Small intestine (tissue), 7 donors: Measurements from ENCODE around the gene NUAK1. TPM values are rescaled to one million over a fixed set of nuclear protein-coding genes. Genes with fewer than 3 reads are reported as not detected.

Experiments used
- DNase-seq, 2 donors: peaks; one replicate each; pipeline versions ENCODE4 v3.0.0 to v3.0.0-alpha.2; 2013
- FAIRE-seq: peaks from 2 replicates; lab custom pipeline; 2012; peaks lifted over from hg19 to GRCh38; lab: Jason Lieb, UNC
- H3K27ac ChIP-seq, 3 donors: one replicate each; pipeline ENCODE4 v1.5.1; 2013; ENCODE audit warnings: low read length in 2 of 3, mild to moderate bottlenecking in 2 of 3, control low read depth in 1 of 3, inconsistent platforms in 1 of 3, low read depth in 1 of 3, moderate library complexity in 1 of 3
- H3K27me3 ChIP-seq, 3 donors: one replicate each; pipeline ENCODE4 v1.6.1; 2013; ENCODE audit warnings: low read length in 3 of 3, inconsistent platforms in 1 of 3; ENCODE audit not compliant: control insufficient read depth in 3 of 3, insufficient read depth in 3 of 3
- H3K36me3 ChIP-seq, 3 donors: one replicate each; pipeline ENCODE4 v1.6.1; 2013; ENCODE audit warnings: low read length in 3 of 3, inconsistent platforms in 1 of 3, low read depth in 1 of 3, mild to moderate bottlenecking in 1 of 3, moderate library complexity in 1 of 3; ENCODE audit not compliant: control insufficient read depth in 3 of 3, insufficient read depth in 2 of 3
- H3K4me1 ChIP-seq, 3 donors: one replicate each; pipeline ENCODE4 v1.6.1; 2013; ENCODE audit warnings: low read length in 2 of 3, inconsistent platforms in 1 of 3, low read depth in 1 of 3, mild to moderate bottlenecking in 1 of 3, moderate library complexity in 1 of 3; ENCODE audit not compliant: control insufficient read depth in 3 of 3, insufficient read depth in 2 of 3
- H3K4me3 ChIP-seq, 3 donors: one replicate each; pipeline ENCODE4 v1.5.1; 2013; ENCODE audit warnings: low read length in 3 of 3, control low read depth in 1 of 3, inconsistent platforms in 1 of 3, low read depth in 1 of 3, mild to moderate bottlenecking in 1 of 3, moderate library complexity in 1 of 3
- H3K9me3 ChIP-seq, 2 donors: one replicate each; pipeline ENCODE4 v1.6.1; 2013; ENCODE audit warnings: low read depth in 1 of 2, low read length in 1 of 2; ENCODE audit not compliant: control insufficient read depth in 2 of 2, insufficient read depth in 1 of 2
- WGBS, 3 donors: extraction: QIAGEN DNeasy Blood & Tissue Kit; methylation state at CpG; one replicate each; pipeline ENCODE4 v1.1.7; 2013; 5-methylcytosine and 5-hydroxymethylcytosine counted together
- polyA plus RNA-seq, 4 donors: library from polyadenylated mRNA; stranded (reverse) in 3 of 4; unstranded in 1 of 4; fragments of 200-250 nt in 3 of 4; fragments of 120-200 nt in 1 of 4; gene quantifications; one replicate each; pipeline versions ENCODE4 v1.2.1 to v1.2.3, GENCODE V29; 2013
- donor health status: healthy with polysubstance abuse.
- donor health status: control.
- donor health status: control.
- donor health status: Bipolar disorder and iron deficiency.
- donor health status: healthy.

Gene NUAK1
- polyA plus RNA-seq, 4 donors: 0.67 to 4.8 (median 1.5) TPM

DNA sequence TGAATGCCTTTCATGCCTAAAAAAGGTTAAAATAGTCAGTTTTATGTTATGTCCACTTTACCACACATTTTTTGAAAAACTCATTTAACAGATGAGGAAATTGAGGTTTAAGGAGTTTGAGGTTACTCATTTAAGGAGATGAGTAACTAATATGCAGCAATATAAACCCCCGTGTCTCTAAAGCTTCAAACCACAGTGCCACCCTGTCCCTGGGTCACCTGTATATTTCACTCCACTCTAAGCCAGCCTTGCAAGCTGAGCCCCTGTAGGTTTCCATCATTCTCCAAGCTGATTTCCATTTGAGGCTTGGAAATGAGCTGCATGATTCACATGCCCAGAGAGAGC is 64.4 kb downstream of the NUAK1 start:
- no peaks in the 10 kb centered on the region for H3K36me3 ChIP-seq
- peaks cover 0 to 4% (median 0%) of the 10 kb centered on the region in 3 donors for H3K4me1 ChIP-seq
- no peak overlapping the region for H3K27ac ChIP-seq
- 50 to 71% (median 57%) methylated on average over 1 of the region's 1 CpG for WGBS, 3 donors
- DNase-seq (no peak), FAIRE-seq (no peak)
- H3K9me3 ChIP-seq: no peaks in the 10 kb centered on the region
- H3K27me3 ChIP-seq: no peaks in the 10 kb centered on the region
- no peak overlapping the region for H3K4me3 ChIP-seq

DNA sequence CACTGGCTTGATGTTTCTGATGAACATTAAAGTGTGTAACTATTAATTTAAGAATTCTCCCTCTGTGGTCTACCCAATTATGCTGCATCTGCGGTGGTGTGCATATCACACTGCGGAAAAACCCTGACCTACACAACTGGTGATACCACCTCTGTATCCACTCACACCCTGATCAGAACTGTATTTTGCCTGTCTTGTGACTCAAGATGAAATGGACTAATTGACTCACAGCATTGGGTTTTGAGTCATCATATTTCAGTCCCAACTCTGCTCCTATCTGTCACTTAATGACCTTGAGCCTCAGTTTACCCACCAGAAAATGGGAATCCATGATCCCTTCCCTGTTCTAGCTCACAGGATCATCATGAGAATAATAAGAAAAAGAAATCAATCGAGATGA is 65.6 kb downstream of the NUAK1 start:
- DNase-seq (no peak), FAIRE-seq (no peak)
- Histone ChIP-seq H3K4me3 (no peak overlapping the region), H3K36me3 (no peaks in the 10 kb centered on the region), H3K9me3 (no peaks in the 10 kb centered on the region), H3K27ac (no peak overlapping the region), H3K27me3 (no peaks in the 10 kb centered on the region), H3K4me1 (peaks cover 0 to 4% (median 0%) of the 10 kb centered on the region in 3 donors)
- WGBS, 3 donors: 83 to 89% (median 84%) methylated on average over 3 of the region's 3 CpGs

DNA sequence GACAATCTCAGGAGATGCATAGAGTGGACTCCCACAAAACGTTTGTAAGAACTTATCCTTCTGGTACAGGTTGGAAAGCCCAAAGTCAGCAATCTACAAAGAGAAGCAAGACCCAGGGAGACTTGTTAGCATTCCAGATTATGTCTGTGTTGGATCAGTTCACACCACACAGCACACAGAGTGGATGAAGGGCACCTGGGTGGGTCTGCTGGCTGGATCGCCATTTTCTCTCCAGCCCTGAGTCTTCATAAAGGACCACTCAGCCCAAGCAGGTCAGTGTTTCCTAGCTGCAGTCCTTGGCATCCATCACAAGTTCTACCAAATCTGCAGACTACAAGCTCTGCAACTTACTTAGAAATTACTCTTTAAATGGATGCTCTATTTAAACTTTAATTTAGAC is 66.0 kb downstream of the NUAK1 start:
- DNase-seq (no peak), FAIRE-seq (no peak)
- no peaks in the 10 kb centered on the region for H3K27me3 ChIP-seq
- H3K4me3 ChIP-seq: no peak overlapping the region
- no peaks in the 10 kb centered on the region for H3K9me3 ChIP-seq
- peaks cover 0 to 4% (median 0%) of the 10 kb centered on the region in 3 donors for H3K4me1 ChIP-seq
- no peak overlapping the region for H3K27ac ChIP-seq
- WGBS, 3 donors: 60 to 80% (median 64%) methylated on average over 2 of the region's 2 CpGs
- peaks cover 0 to 1% (median 0%) of the 10 kb centered on the region in 3 donors for H3K36me3 ChIP-seq

DNA sequence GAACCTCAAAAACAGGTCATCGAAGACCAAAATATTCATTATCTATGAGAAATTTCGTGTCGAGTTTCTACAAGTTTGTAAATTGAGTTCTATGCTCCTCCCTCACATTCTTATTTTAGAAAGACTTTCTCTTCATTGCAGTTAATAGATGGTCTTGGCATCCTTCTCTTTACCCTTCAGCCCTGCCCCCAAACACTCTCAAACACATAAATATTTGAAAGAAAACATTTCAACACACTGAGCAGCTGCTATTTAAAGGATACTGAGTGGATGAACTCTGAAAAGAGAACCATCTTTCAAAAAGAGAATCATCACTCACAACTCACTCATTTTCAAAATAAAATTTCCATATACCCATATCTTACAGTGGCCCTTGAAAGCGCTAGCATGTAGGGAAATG is 67.1 kb downstream of the NUAK1 start:
- WGBS, 3 donors: 64 to 84% (median 77%) methylated on average over 4 of the region's 4 CpGs
- FAIRE-seq: no peak
- Histone ChIP-seq H3K9me3 (no peaks in the 10 kb centered on the region), H3K4me3 (no peak overlapping the region), H3K27me3 (no peaks in the 10 kb centered on the region), H3K27ac (no peak overlapping the region), H3K36me3 (peaks cover 0 to 11% (median 0%) of the 10 kb centered on the region in 3 donors), H3K4me1 (peaks cover 0 to 4% (median 0%) of the 10 kb centered on the region in 3 donors)
- no peak for DNase-seq

DNA sequence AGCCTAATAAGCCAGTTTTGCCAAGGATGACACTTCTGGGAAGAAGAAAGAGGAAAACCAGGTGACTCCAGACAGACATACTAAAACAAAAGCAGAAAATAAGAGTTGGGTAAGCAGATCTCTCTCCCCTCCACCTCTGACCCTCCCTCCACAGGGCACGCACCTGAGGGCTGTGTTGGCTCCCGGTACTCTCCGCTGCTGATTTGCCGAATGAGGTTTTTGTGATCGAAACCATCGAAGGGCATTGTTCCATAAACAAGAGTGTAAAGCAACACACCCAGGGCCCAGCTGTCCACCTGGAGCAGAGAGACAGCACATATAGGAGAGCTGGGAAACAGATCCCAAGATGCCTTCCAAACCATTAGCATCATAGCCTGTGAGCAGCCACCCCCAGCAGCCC is 68.1 kb downstream of the NUAK1 start:
- no peak overlapping the region for H3K27ac ChIP-seq
- peaks cover 0 to 12% (median 0%) of the 10 kb centered on the region in 3 donors for H3K36me3 ChIP-seq
- H3K4me3 ChIP-seq: no peak overlapping the region
- H3K9me3 ChIP-seq: no peaks in the 10 kb centered on the region
- H3K27me3 ChIP-seq: no peaks in the 10 kb centered on the region
- peaks cover 0 to 4% (median 0%) of the 10 kb centered on the region in 3 donors for H3K4me1 ChIP-seq
- no peak for FAIRE-seq
- 96% methylated on average over 6 of the region's 6 CpGs for WGBS, 3 donors
- no peak for DNase-seq

DNA sequence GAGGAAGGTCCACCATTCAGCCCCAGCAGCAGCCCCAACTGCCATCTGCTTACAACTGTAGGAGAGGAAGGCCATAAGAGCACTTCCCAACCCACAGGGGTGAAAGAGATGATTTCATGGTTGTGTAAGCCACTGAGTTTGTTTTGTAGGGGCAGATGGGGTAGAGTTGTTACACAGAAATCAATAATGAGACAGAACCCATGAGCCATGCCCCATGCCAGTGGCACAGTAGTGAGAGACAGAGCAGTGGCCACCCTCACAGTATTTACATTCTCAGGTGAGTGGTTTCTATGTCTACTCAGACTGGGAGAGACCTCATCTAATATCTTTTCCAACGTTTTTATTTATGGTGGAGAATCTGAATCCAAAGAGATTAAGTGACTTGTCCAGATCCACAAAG is 68.6 kb downstream of the NUAK1 start:
- no peak for FAIRE-seq
- no peak for DNase-seq
- no peaks in the 10 kb centered on the region for H3K9me3 ChIP-seq
- no peaks in the 10 kb centered on the region for H3K27me3 ChIP-seq
- H3K4me3 ChIP-seq: no peak overlapping the region
- no peak overlapping the region for H3K27ac ChIP-seq
- H3K4me1 ChIP-seq: peaks cover 0 to 4% (median 0%) of the 10 kb centered on the region in 3 donors
- 32 to 55% (median 40%) methylated on average over 1 of the region's 1 CpG for WGBS, 3 donors
- H3K36me3 ChIP-seq: peaks cover 0 to 12% (median 0%) of the 10 kb centered on the region in 3 donors

DNA sequence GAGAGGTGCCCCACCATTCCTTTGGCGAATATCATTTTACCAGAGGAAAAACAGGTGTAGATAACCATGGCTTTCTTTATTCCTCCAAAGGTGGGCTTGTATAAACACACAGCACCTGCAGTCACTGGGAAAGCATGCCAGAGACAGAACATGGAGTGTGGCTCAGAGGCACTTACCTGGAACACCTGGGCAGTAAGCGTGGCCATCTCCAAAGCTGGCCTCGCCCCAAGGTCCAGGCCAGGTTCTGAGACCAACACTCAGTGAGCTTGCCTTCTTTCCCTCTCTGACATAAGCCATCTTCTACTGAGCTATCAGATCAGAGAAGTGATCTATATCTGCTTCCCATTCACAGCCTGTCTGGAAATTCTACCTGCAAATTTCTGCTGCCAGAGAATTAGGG is 70.5 kb downstream of the NUAK1 start:
- H3K36me3 ChIP-seq: peaks cover 0 to 14% (median 0%) of the 10 kb centered on the region in 3 donors
- H3K27me3 ChIP-seq: no peaks in the 10 kb centered on the region
- no peak for DNase-seq
- H3K9me3 ChIP-seq: no peaks in the 10 kb centered on the region
- no peak overlapping the region for H3K4me3 ChIP-seq
- H3K4me1 ChIP-seq: no peaks in the 10 kb centered on the region
- H3K27ac ChIP-seq: no peak overlapping the region
- 91 to 95% (median 95%) methylated on average over 3 of the region's 3 CpGs for WGBS, 3 donors
- FAIRE-seq: no peak

DNA sequence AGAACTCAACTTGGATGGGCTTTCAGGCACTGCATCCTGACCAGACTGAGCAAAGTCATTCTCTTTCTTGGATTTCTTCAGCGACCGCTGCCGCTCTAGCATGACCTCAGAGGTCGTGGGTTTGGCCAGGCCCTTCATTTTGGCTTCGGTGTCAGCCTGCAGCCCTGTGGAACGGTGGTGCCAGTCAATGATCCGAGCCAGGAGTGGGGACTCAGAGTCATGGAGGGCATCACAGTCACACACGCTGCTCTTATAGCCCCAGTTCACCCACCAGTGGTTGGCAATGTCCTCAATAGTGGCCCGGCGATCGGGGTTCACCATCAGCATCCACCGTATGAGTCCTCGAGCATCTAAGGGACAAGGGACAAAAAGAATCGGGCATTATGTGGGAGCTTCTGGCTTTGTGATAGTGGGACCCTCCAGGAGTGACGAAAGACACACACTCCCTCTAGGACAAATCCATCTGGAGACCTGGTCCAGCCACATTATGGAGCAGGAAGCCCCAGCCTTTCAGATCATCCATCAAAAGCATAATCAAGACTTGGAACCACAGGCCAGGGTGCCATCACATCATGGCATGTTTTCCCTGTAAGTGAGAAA is 71.0 kb downstream of the NUAK1 start:
- no peaks in the 10 kb centered on the region for H3K27me3 ChIP-seq
- no peaks in the 10 kb centered on the region for H3K4me1 ChIP-seq
- no peak overlapping the region for H3K27ac ChIP-seq
- no peak overlapping the region for H3K4me3 ChIP-seq
- peaks cover 0 to 14% (median 0%) of the 10 kb centered on the region in 3 donors for H3K36me3 ChIP-seq
- no peaks in the 10 kb centered on the region for H3K9me3 ChIP-seq
- DNase-seq (no peak), FAIRE-seq (no peak)
- 85 to 94% (median 91%) methylated on average over 15 of the region's 15 CpGs for WGBS, 3 donors
